T-cell (primary cell): Measurements from ENCODE around the gene NPFFR1. TPM values are rescaled to one million over a fixed set of nuclear protein-coding genes. Genes with fewer than 3 reads are reported as not detected.

Experiments used
- ATAC-seq, 4 experiments: fragments of 200-7000 bp in 3 of 4; fragments of 150-1000 bp in 1 of 4; cut with Tn5 transposase; replicated peaks in 1 of 4; 1 replicate in 3 of 4; 2 replicates in 1 of 4; pipeline ENCODE4 v1.10.0; 2021; ENCODE audit warnings: moderate library complexity in 3 of 4, mild to moderate bottlenecking in 2 of 4, moderate number of reproducible peaks in 1 of 4
- CTCF ChIA-PET, 2 donors: fragments of 300-600 bp; sonication (Branson Sonifier 250); formaldehyde crosslinking; loops; one replicate each; lab custom pipeline; 2022; ENCODE audit warnings: antibody characterized with exemption in 2 of 2; lab: Charles Lee
- POLR2A ChIA-PET, 2 donors: fragments of 300-600 bp; sonication (Branson Sonifier 250); formaldehyde crosslinking; loops; one replicate each; lab custom pipeline; 2022; ENCODE audit warnings: antibody characterized with exemption in 2 of 2; lab: Charles Lee
- DNase-seq, 35 experiments: peaks; one replicate each; pipeline versions ENCODE4 v3.0.0 to v3.0.0-alpha.2; 2013 to 2023
- H3K27ac ChIP-seq: one replicate; pipeline ENCODE4 v1.5.1; 2013; ENCODE audit warnings: low read length
- H3K27me3 ChIP-seq, 2 experiments: replicated peaks in 1 of 2; 1 replicate in 1 of 2; 2 replicates in 1 of 2; pipeline versions ENCODE4 v1.6.1 to v1.7.0; 2013; ENCODE audit warnings: low read length in 1 of 2, mixed read lengths in 1 of 2; ENCODE audit not compliant: control insufficient read depth in 2 of 2, insufficient read depth in 2 of 2; ENCODE audit errors: extremely low read depth in 1 of 2
- H3K36me3 ChIP-seq, 2 donors: 1 replicate in 1 of 2; 2 replicates in 1 of 2; pipeline versions ENCODE4 v1.6.1 to v1.7.0; 2013; ENCODE audit warnings: low read length in 1 of 2; ENCODE audit not compliant: control insufficient read depth in 2 of 2, insufficient read depth in 1 of 2; ENCODE audit errors: extremely low read depth in 1 of 2
- H3K4me1 ChIP-seq, 2 experiments: 1 replicate in 1 of 2; 2 replicates in 1 of 2; pipeline versions ENCODE4 v1.6.1 to v1.7.0; 2013; ENCODE audit warnings: low read length in 2 of 2, mixed read lengths in 1 of 2; ENCODE audit not compliant: insufficient read depth in 2 of 2, control insufficient read depth in 1 of 2; ENCODE audit errors: extremely low read depth in 1 of 2
- H3K4me3 ChIP-seq, 2 donors: 1 replicate in 1 of 2; 2 replicates in 1 of 2; pipeline versions ENCODE4 v1.5.1 to v1.7.0; 2013; ENCODE audit warnings: mild to moderate bottlenecking in 2 of 2, low read length in 1 of 2, moderate library complexity in 1 of 2; ENCODE audit not compliant: control insufficient read depth in 1 of 2; ENCODE audit errors: extremely low read depth in 1 of 2
- H3K9me3 ChIP-seq: 2 replicates; pipeline ENCODE4 v1.7.0; 2013
- H3K27ac Mint-ChIP-seq, 2 donors: one replicate each; pipeline ENCODE4 v1.8.0; 2020 to 2021; ENCODE audit warnings: mild to moderate bottlenecking in 2 of 2, mixed read lengths in 2 of 2
- H3K27me3 Mint-ChIP-seq, 2 donors: one replicate each; pipeline ENCODE4 v1.8.0; 2021 to 2022; ENCODE audit warnings: mixed read lengths in 2 of 2
- H3K36me3 Mint-ChIP-seq: one replicate; pipeline ENCODE4 v1.8.0; 2021; ENCODE audit warnings: mixed read lengths
- H3K4me1 Mint-ChIP-seq, 3 donors: one replicate each; pipeline ENCODE4 v1.8.0; 2020 to 2022; ENCODE audit warnings: mixed read lengths in 3 of 3, mild to moderate bottlenecking in 1 of 3
- H3K4me3 Mint-ChIP-seq, 3 donors: one replicate each; pipeline ENCODE4 v1.8.0; 2020 to 2022; ENCODE audit warnings: mild to moderate bottlenecking in 3 of 3, mixed read lengths in 3 of 3, moderate library complexity in 3 of 3
- H3K9me3 Mint-ChIP-seq, 3 donors: one replicate each; pipeline ENCODE4 v1.8.0; 2020 to 2022; ENCODE audit warnings: mixed read lengths in 3 of 3
- WGBS: methylation state at CpG from one replicate; pipeline ENCODE4 v1.1.5; 2013; ENCODE audit warnings: missing lambda C conversion rate; ENCODE audit not compliant: insufficient coverage; 5-methylcytosine and 5-hydroxymethylcytosine counted together
- total RNA-seq, 35 experiments: library from RNA in 6 of 35; stranded (reverse) in 6 of 35; fragments of 120-200 nt in 1 of 35; gene quantifications; one replicate each; pipeline versions ENCODE4 v1.2.1 to v1.2.4 and lab custom pipeline; 2013 to 2026

Gene NPFFR1
- total RNA-seq, 5 donors from 2014 or later (not counting 1 experiment from before 2014, with no cell fraction given): not detected

- Mint-ChIP-seq H3K27ac (peak overlapping the region in 1 of 2 donors; percentile 55), H3K9me3 (no peaks in the 10 kb centered on the region), H3K4me3 (peak overlapping the region in 1 of 3 donors; percentile 71), H3K4me1 (peaks cover 19 to 33% (median 27%) of the 10 kb centered on the region in 3 donors), H3K27me3 (no peaks in the 10 kb centered on the region), H3K36me3 (no peaks in the 10 kb centered on the region)
- Histone ChIP-seq H3K27ac (no peak overlapping the region), H3K4me3 (no peak overlapping the region), H3K9me3 (no peaks in the 10 kb centered on the region), H3K36me3 (no peaks in the 10 kb centered on the region), H3K27me3 (no peaks in the 10 kb centered on the region), H3K4me1 (peaks cover 0 to 37% of the 10 kb centered on the region in 2 experiments)
- DNase-seq (no peak), ATAC-seq (no peak)
- ChIA-PET CTCF (no interaction called here), POLR2A (no interaction called here)
- WGBS: 91% methylated on average over 15 of the region's 19 CpGs
Measured at GRCh38 chr10:70321897-70322890, 38.4 kb upstream of the NPFFR1 start.

- no peak overlapping the region for H3K4me3 ChIP-seq
- H3K27me3 ChIP-seq: no peaks in the 10 kb centered on the region
- Mint-ChIP-seq H3K27ac (no peak overlapping the region), H3K4me3 (no peak overlapping the region), H3K36me3 (no peaks in the 10 kb centered on the region), H3K4me1 (peaks cover 19 to 33% (median 27%) of the 10 kb centered on the region in 3 donors), H3K27me3 (no peaks in the 10 kb centered on the region), H3K9me3 (no peaks in the 10 kb centered on the region)
- CTCF ChIA-PET: no interaction called here
- POLR2A ChIA-PET: no interaction called here
- no peaks in the 10 kb centered on the region for H3K9me3 ChIP-seq
- H3K4me1 ChIP-seq: peaks cover 0 to 37% of the 10 kb centered on the region in 2 experiments
- DNase-seq: no peak
- no peak overlapping the region for H3K27ac ChIP-seq
- H3K36me3 ChIP-seq: no peaks in the 10 kb centered on the region
- 84% methylated on average over 2 of the region's 5 CpGs for WGBS
- no peak for ATAC-seq
Measured at GRCh38 chr10:70321233-70321632, 37.4 kb upstream of the NPFFR1 start.

GRCh38 chr10:70320751-70321150, 36.9 kb upstream of the NPFFR1 start:
- no peak overlapping the region for H3K27ac ChIP-seq
- Mint-ChIP-seq H3K27me3 (no peaks in the 10 kb centered on the region), H3K4me1 (peaks cover 19 to 31% (median 27%) of the 10 kb centered on the region in 3 donors), H3K27ac (no peak overlapping the region), H3K4me3 (no peak overlapping the region), H3K9me3 (no peaks in the 10 kb centered on the region), H3K36me3 (no peaks in the 10 kb centered on the region)
- no peak for ATAC-seq
- H3K4me3 ChIP-seq: no peak overlapping the region
- H3K9me3 ChIP-seq: no peaks in the 10 kb centered on the region
- no peaks in the 10 kb centered on the region for H3K36me3 ChIP-seq
- no peak for DNase-seq
- H3K4me1 ChIP-seq: peaks cover 0 to 37% of the 10 kb centered on the region in 2 experiments
- ChIA-PET CTCF (no interaction called here), POLR2A (no interaction called here)
- no peaks in the 10 kb centered on the region for H3K27me3 ChIP-seq
- WGBS: 92% methylated on average over 5 of the region's 5 CpGs

GRCh38 chr10:70319824-70320223, 36.0 kb upstream of the NPFFR1 start:
- ChIA-PET POLR2A (no interaction called here), CTCF (no interaction called here)
- Histone ChIP-seq H3K4me1 (peaks cover 0 to 29% of the 10 kb centered on the region in 2 experiments), H3K36me3 (no peaks in the 10 kb centered on the region), H3K27ac (no peak overlapping the region), H3K27me3 (no peaks in the 10 kb centered on the region), H3K4me3 (no peak overlapping the region), H3K9me3 (no peaks in the 10 kb centered on the region)
- H3K9me3 Mint-ChIP-seq: no peaks in the 10 kb centered on the region
- H3K27ac Mint-ChIP-seq: no peak overlapping the region
- DNase-seq (no peak), ATAC-seq (no peak)
- WGBS: 100% methylated on average over 3 of the region's 5 CpGs
- H3K36me3 Mint-ChIP-seq: peaks cover 2% of the 10 kb centered on the region
- peaks cover 19 to 25% (median 21%) of the 10 kb centered on the region in 3 donors for H3K4me1 Mint-ChIP-seq
- no peak overlapping the region for H3K4me3 Mint-ChIP-seq
- no peaks in the 10 kb centered on the region for H3K27me3 Mint-ChIP-seq

GRCh38 chr10:70319183-70319582, 35.4 kb upstream of the NPFFR1 start:
- Mint-ChIP-seq H3K27me3 (no peaks in the 10 kb centered on the region), H3K36me3 (peaks cover 7% of the 10 kb centered on the region), H3K4me1 (peaks cover 16 to 19% (median 19%) of the 10 kb centered on the region in 3 donors), H3K27ac (no peak overlapping the region), H3K4me3 (no peak overlapping the region), H3K9me3 (no peaks in the 10 kb centered on the region)
- H3K27me3 ChIP-seq: no peaks in the 10 kb centered on the region
- no peaks in the 10 kb centered on the region for H3K36me3 ChIP-seq
- H3K4me1 ChIP-seq: peaks cover 0 to 22% of the 10 kb centered on the region in 2 experiments
- DNase-seq: no peak
- POLR2A ChIA-PET: no interaction called here
- CTCF ChIA-PET: no interaction called here
- WGBS: 89% methylated on average over 6 of the region's 6 CpGs
- no peak for ATAC-seq
- H3K9me3 ChIP-seq: no peaks in the 10 kb centered on the region
- no peak overlapping the region for H3K4me3 ChIP-seq
- H3K27ac ChIP-seq: no peak overlapping the region

GRCh38 chr10:70317943-70318318, 34.1 kb upstream of the NPFFR1 start:
- H3K36me3 ChIP-seq: no peaks in the 10 kb centered on the region
- H3K9me3 ChIP-seq: no peaks in the 10 kb centered on the region
- 93% methylated on average over 4 of the region's 5 CpGs for WGBS
- DNase-seq (no peak), ATAC-seq (no peak)
- no peak overlapping the region for H3K4me3 Mint-ChIP-seq
- peaks cover 0 to 10% of the 10 kb centered on the region in 2 experiments for H3K4me1 ChIP-seq
- no peaks in the 10 kb centered on the region for H3K9me3 Mint-ChIP-seq
- H3K4me1 Mint-ChIP-seq: peaks cover 6 to 9% (median 7%) of the 10 kb centered on the region in 3 donors
- H3K36me3 Mint-ChIP-seq: peaks cover 8% of the 10 kb centered on the region
- POLR2A ChIA-PET: no interaction called here
- no peaks in the 10 kb centered on the region for H3K27me3 ChIP-seq
- H3K4me3 ChIP-seq: no peak overlapping the region
- no peak overlapping the region for H3K27ac ChIP-seq
- H3K27ac Mint-ChIP-seq: no peak overlapping the region
- CTCF ChIA-PET: no interaction called here
- H3K27me3 Mint-ChIP-seq: no peaks in the 10 kb centered on the region
